ENCODE data around the gene CFAP299.

- TF ChIP-seq CTCF (IDR thresholded peaks at IDR 0.05) (no peak), POLR2A (IDR thresholded peaks at IDR 0.05) (no peak)
Observed at GRCh38 chr4:80390178-80390577, 54.6 kb downstream of the CFAP299 start.

Data from gastroesophageal sphincter (tissue), 3 donors.